Epidermal melanocyte (primary cell): Measurements from ENCODE around the gene C11orf16.
A peak's percentile ranks its signal among the peaks of the same experiment; 100 is the strongest.
"Not testable (repeated sequence)": the region's sequence is repeated elsewhere in the genome, so short reads cannot be mapped to it uniquely, and the experiment has no call there.

Source experiments
- DNase-seq: peaks from one replicate; pipeline ENCODE4 v3.0.0; 2011; ENCODE audit warnings: low spot score; ENCODE audit not compliant: insufficient read length

Gene C11orf16

GRCh38 chr11:8935789-8936188 is 3.0 kb upstream of the C11orf16 start:
- not testable (repeated sequence) for DNase-seq

DNA sequence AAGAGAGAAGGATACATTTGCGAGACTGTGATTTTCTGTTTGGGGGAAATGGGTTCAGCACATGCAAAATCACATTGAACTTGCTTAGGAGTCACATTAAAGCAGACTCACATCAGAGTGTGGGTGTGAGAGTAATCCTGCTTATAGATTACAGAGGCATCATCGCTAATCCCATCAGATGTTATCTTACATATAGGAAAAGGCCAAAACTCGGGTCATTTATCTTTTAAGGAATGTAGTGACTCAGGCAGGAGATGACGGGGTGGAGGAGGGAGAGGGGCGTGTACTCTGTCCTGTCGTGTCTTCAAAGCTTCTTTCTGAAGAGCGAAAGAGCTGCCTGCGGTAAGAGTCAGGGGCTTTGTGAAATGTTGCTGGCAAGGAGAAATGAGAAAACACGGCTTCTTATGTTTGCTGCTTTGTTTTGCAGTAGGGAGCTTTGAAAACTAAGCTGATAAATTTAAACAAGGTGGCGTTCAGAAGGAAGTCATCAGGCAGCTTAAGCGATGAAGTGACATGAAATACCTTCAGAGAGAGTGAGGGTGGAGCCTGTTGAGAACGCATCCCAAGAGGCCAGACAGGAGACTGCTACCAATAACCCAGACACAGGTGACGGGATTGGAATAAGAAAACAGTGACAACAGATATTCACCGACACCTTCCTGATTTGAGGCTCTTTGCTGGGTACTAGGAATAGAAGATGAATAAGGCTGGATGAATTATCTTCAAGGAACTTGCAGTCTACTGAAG is 2.2 kb upstream of the C11orf16 start:
- DNase-seq, result no peak

- DNase-seq, result no peak
Observed at GRCh38 chr11:8933931-8934330, 1.2 kb upstream of the C11orf16 start.

- no peak for DNase-seq
Observed at GRCh38 chr11:8930456-8931175, 2.1 kb downstream of the C11orf16 start.

- no peak for DNase-seq
Observed at GRCh38 chr11:8928981-8929615, 3.6 kb downstream of the C11orf16 start.

GRCh38 chr11:8928205-8928604 is 4.5 kb downstream of the C11orf16 start:
- no peak for DNase-seq

DNA sequence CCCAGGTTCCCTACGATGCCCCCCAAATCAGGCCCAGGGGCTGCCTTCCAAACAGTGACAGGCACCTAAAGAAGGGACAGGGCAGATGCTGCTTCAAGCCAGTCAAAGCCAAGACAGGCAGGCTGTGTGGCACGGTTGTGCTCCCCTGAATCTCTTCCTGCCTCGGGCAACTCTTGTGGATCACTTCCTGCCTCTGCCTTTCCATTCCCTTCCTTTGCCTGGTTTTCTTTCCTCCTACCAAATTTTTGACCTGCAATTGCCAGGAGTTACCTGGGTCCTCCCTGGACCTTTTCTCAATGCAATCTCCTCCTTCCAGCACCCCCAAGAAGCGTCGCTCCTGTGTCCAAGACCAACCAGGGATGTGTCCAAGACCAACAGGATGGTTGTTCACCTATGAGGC is 5.5 kb downstream of the C11orf16 start:
- DNase-seq, result no peak

DNA sequence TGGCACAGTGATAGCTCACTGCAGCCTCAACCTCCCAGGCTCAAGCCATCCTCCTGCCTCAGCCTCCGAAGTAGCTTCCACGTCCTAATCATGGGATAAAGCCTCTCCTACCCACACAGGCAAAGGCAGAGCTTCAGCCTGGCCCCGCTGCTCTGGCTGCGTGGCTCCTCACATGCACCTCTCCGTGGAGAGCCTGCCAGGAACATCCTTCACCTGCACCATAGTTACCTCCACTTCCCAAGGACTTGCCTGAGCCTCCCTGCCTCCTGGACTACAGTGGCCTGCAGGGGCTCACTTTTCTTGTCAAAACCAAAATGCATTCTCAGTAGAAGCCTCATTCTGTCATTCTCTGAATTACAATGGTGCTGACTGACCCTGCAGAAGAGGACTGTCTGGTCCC is 6.5 kb downstream of the C11orf16 start:
- DNase-seq, result no peak

DNA sequence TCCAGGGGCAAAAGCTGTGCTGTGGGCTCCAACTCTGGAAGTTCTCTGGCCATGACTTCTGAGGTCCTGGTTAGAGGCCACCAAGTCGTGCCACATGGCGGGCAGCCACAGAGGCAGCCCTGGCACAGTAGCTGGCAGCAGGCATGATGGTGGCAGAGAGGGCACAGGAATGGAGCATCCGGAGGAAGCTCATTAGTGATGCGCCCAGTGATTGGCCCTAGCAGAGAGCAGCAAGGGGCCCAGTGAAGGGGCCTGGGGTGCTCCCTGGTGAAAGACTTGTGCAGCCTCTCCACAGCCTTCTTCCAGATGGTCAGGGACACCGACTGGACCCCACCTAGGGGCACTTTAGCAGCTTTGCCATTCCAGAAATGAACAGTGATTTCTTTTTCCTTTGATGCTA is 7.0 kb downstream of the C11orf16 start:
- DNase-seq, result no peak

GRCh38 chr11:8922691-8923090 is 10.1 kb downstream of the C11orf16 start:
- DNase-seq, result no peak

DNA sequence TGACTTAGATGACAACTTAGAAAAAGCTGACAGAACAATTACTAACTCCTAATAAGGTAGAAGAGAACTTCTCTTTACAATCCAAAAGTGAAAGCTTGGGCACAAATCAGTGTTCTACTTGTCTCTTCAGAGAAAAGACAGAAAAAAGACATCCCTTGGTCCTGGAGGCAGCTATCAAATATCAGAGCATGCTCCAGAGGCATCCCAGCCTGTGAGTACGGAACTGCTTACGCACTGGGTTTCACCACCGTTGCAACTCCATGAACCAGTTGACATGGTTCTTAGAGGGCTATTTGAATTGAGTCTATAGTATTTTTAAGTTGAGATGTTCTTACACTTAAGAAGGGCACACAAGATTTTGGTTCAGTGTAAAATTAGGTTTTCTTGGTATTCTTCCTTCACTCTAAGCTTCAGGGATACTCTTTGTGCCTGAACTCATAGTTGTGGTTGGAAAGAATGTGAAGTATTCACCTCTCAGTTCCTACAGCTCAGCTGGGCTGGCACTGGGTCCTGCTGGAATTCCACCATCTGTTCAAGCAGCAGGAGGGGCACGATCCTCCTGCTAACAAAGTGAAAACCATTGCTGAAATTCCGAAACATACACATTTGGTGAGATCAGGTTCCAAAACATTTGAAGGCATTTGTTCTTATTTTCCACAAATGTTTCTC is 15.5 kb downstream of the C11orf16 start:
- peak; percentile 79 for DNase-seq

DNA sequence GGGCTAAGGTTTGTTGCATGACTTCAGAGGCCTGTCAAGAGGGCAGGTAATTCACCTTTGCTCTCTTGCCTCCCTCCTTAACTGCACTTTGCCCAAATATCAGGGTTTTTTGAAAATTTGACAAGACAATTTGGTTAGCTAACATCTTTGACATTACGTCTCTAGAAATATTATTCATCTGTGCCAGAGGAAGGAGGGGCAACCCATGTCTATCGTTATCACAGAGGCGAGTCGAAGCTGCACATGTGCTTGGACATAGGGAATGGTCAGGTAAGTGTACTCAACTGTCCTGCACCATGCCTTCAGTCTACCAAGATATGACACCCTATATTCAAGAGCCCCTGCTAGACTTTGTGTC is 18.1 kb downstream of the C11orf16 start:
- no peak for DNase-seq

GRCh38 chr11:8913961-8914660 is 18.6 kb downstream of the C11orf16 start:
- no peak for DNase-seq

GRCh38 chr11:8911029-8911823 is 21.5 kb downstream of the C11orf16 start, which contains the start of gene AKIP1:
AKIP1 (plus strand) TSS chr11:8911189; CDS start chr11:8911450, 261 bp downstream.
- DNase-seq, result peak; percentile 86

GRCh38 chr11:8910649-8911026 is 22.1 kb downstream of the C11orf16 start:
- no peak for DNase-seq

- DNase-seq, result no peak
Observed at GRCh38 chr11:8908099-8908498, 24.6 kb downstream of the C11orf16 start.

DNA sequence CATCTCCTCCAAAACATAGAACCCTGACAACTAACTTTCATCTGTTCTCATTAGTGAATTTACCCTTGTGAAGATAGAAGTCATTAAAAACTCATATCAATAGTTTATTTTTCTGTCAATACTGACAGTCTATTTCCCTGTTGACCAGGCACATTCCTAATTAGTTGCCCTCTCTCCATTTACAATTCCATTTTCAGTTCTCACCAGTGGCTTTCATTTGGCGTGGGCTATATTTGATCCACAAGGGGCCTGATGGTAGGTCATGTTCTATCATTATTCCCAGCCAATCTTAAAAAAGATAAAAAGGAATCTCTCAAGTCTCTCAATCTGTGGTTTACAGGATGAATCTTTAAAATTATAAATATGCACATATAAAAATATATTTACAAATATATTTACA is 25.6 kb downstream of the C11orf16 start:
- DNase-seq, result no peak

DNA sequence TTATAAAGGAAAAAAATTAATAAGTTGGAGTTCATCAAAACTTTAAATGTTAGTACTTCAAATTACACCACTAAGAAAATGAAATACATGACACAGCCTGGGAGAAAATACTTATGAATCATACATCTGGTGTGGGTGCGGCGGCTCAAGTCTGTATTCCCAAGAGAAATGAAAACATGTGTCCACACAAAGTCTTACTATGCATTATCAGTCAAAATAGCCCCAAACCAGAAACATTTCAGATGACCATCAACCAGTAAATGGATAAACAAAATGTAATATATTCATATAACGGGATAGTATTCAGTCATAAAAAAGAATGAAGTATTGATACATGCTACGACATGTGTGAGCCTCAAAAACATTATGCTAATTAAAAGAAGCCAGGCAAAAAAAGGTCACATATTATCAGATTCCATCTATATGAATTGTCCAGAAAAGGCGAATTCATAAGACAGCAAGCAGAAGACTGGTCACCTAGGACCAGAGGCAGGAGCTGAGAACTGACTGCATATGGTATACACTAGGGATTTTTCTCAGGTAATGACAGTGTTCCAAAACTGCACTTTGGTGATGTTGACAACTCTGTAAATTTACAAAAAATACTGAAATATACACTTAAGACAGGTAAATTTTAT is 27.1 kb downstream of the C11orf16 start:
- DNase-seq, result no peak

- no peak for DNase-seq
Observed at GRCh38 chr11:8899119-8899753, 33.5 kb downstream of the C11orf16 start.

- not testable (repeated sequence) for DNase-seq
Observed at GRCh38 chr11:8891185-8891584, 41.6 kb downstream of the C11orf16 start.
